Ramos (cell line): ENCODE measurements around the gene OSGEP.

ENCODE experiments used
- in situ Hi-C: fragments of 300-500 bp; cut with MboI; formaldehyde crosslinking; loops from one replicate; pipeline ENCODE4 v1.14.3; 2022; ENCODE audit warnings: low sequenced_read_pairs; ENCODE audit not compliant: unreplicated experiment

OSGEP gene

GRCh38 chr14:20403521-20403920, 51.1 kb downstream of the OSGEP start:
- in situ Hi-C loops: no loop called here

GRCh38 chr14:20400965-20401593, 53.5 kb downstream of the OSGEP start:
- in situ Hi-C loops: no loop called here

- in situ Hi-C loops: no loop called here
Observed at GRCh38 chr14:20400589-20400964, 54.0 kb downstream of the OSGEP start.

GRCh38 chr14:20397511-20397910, 57.1 kb downstream of the OSGEP start:
- in situ Hi-C loops: no loop called here
